ENCODE results near the gene PIWIL1.

PIWIL1 gene

DNA sequence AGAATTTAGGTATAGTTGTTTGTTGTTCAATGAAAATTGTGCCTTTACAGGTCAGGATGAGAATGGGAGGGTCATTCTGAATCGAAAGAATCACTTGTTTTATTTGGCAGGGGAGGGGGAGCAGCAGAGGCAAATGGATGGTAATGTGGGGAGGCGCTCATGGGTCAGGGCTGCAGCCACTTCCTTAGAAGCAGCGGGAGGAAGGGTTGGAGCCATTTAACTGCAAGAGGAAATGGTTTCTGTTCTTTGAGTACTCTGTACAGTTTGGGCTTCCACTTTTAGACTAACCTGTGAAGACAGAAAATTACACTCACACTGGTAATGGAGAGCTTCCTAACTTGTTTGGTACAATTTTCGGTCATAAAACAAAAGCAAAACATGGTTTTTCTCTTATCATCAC lies 57.2 kb downstream of the PIWIL1 start:
- H3K9ac ChIP-seq (ENCODE audit: low read depth in 1 of 2, low read length in 2 of 2) = no peak overlapping the region
- H3K9me3 ChIP-seq (ENCODE audit: control insufficient read depth in 1 of 2, low read length in 2 of 2) = no peaks in the 10 kb centered on the region
- no peak overlapping the region for H3K27ac ChIP-seq (ENCODE audit: low read depth, low read length)
- H3K27me3 ChIP-seq (ENCODE audit: control insufficient read depth in 1 of 2, insufficient read depth in 2 of 2, low read length in 2 of 2) = no peaks in the 10 kb centered on the region
- no peak overlapping the region for H3K4me3 ChIP-seq (ENCODE audit: low read depth in 1 of 2, low read length in 2 of 2)
- H3K36me3 ChIP-seq (ENCODE audit: control insufficient read depth in 1 of 2, insufficient read depth in 2 of 2, low read length in 2 of 2) = no peaks in the 10 kb centered on the region
- H3K4me1 ChIP-seq (ENCODE audit: control insufficient read depth in 1 of 2, insufficient read depth in 2 of 2, low read length in 2 of 2) = no peaks in the 10 kb centered on the region

DNA sequence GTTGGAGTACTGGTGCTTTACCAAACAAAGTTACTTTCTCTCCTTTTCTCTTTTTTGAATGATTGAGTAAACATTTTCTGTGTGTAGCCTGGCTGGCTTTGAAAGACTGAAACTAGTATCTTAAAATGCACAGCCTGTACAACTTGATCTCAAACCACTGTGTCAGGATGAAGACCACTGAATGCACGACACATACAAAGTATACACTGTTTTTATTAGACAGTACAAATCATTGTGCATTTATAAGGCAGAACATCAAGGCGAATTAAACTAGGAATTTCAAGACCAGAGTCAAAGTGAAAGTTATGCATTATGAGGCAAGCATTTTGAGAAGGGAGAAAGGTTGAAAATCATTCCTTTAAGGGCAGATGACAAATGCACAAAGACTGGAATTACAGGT lies 59.0 kb downstream of the PIWIL1 start:
- Histone ChIP-seq H3K36me3 (ENCODE audit: control insufficient read depth in 1 of 2, insufficient read depth in 2 of 2, low read length in 2 of 2) (no peaks in the 10 kb centered on the region), H3K9me3 (ENCODE audit: control insufficient read depth in 1 of 2, low read length in 2 of 2) (no peaks in the 10 kb centered on the region), H3K27me3 (ENCODE audit: control insufficient read depth in 1 of 2, insufficient read depth in 2 of 2, low read length in 2 of 2) (no peaks in the 10 kb centered on the region), H3K9ac (ENCODE audit: low read depth in 1 of 2, low read length in 2 of 2) (no peak overlapping the region), H3K27ac (ENCODE audit: low read depth, low read length) (no peak overlapping the region), H3K4me3 (ENCODE audit: low read depth in 1 of 2, low read length in 2 of 2) (no peak overlapping the region), H3K4me1 (ENCODE audit: control insufficient read depth in 1 of 2, insufficient read depth in 2 of 2, low read length in 2 of 2) (no peaks in the 10 kb centered on the region)

DNA sequence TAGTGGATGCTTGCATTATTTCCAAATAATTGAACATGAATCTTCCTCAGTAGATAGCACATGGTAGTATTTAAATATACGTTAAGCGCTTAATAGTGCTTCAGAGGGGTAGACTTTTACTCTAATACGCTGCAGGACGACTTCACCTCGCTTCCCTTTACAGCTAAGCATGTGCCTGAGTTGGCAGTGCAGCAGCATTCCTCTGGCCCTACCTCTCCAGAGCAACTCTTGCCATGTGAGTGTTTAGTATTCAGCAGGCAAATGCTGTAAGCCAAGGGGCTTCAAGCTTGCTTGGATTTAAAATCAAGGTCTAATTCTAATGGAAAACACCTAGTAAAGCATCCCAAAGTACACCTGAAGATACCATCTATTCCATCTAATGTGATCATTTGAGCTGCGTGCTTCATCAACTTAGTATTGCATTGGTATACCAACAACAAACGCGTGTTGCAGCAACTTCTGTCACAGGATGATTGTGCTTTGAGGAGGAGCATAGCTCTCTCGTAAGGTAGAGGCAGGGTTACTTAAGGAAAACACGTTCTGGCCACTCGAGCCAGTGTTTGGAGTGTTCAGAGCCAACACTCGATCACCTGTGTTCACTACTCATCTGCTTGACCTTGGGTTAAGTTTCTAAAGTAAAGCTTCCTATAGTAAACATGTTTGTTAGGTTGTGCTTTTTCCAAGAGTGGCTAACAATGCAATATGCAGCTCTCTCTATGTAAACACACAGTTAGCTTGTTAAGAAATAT lies 60.6 kb downstream of the PIWIL1 start:
- no peak overlapping the region for H3K4me3 ChIP-seq (ENCODE audit: low read depth in 1 of 2, low read length in 2 of 2)
- no peaks in the 10 kb centered on the region for H3K27me3 ChIP-seq (ENCODE audit: control insufficient read depth in 1 of 2, insufficient read depth in 2 of 2, low read length in 2 of 2)
- no peaks in the 10 kb centered on the region for H3K4me1 ChIP-seq (ENCODE audit: control insufficient read depth in 1 of 2, insufficient read depth in 2 of 2, low read length in 2 of 2)
- no peak overlapping the region for H3K9ac ChIP-seq (ENCODE audit: low read depth in 1 of 2, low read length in 2 of 2)
- H3K9me3 ChIP-seq (ENCODE audit: control insufficient read depth in 1 of 2, low read length in 2 of 2) = no peaks in the 10 kb centered on the region
- no peak overlapping the region for H3K27ac ChIP-seq (ENCODE audit: low read depth, low read length)
- no peaks in the 10 kb centered on the region for H3K36me3 ChIP-seq (ENCODE audit: control insufficient read depth in 1 of 2, insufficient read depth in 2 of 2, low read length in 2 of 2)

DNA sequence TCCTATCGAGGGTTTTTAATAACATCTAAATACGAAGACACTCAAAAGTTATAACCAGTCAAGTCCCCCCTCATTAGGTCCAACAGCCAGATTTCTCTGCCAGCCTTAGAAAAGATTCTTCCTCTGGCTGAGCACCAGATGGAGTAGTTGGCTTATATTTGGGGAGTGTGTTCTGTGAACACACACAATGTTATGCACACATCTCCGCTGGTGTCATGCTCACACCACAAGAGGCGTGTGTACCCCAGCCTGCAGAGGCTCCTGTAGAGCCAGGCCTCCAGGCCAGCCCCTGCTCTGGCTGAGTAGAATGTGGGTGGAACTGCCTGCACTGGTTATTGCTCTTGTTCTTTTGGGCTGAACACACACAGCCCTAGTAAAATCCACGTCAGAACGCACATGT lies 64.0 kb downstream of the PIWIL1 start:
- Histone ChIP-seq H3K9me3 (ENCODE audit: control insufficient read depth in 1 of 2, low read length in 2 of 2) (no peaks in the 10 kb centered on the region), H3K4me3 (ENCODE audit: low read depth in 1 of 2, low read length in 2 of 2) (no peak overlapping the region), H3K27me3 (ENCODE audit: control insufficient read depth in 1 of 2, insufficient read depth in 2 of 2, low read length in 2 of 2) (no peaks in the 10 kb centered on the region), H3K36me3 (ENCODE audit: control insufficient read depth in 1 of 2, insufficient read depth in 2 of 2, low read length in 2 of 2) (no peaks in the 10 kb centered on the region), H3K9ac (ENCODE audit: low read depth in 1 of 2, low read length in 2 of 2) (no peak overlapping the region), H3K27ac (ENCODE audit: low read depth, low read length) (no peak overlapping the region), H3K4me1 (ENCODE audit: control insufficient read depth in 1 of 2, insufficient read depth in 2 of 2, low read length in 2 of 2) (no peaks in the 10 kb centered on the region)

DNA sequence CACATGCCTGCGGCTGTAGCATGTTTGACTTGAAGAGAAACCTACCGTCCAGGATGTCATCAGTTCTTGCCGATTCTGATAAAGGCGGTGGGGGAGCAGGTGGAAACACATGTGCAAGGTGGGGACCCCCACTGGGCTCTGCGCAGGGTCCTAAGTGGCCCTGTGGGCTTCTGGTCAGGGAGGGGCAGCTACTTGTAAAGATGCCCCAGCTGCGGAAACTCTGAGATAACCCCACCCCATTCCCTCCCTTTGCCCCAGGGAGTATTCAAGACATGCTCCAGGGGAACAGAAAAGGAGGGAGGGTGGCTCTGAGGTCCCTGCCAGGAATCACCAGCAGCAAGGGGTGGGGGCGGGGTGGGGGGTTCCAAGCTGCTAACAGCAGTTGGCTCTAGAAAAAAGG lies 67.6 kb downstream of the PIWIL1 start:
- Histone ChIP-seq H3K27me3 (ENCODE audit: control insufficient read depth in 1 of 2, insufficient read depth in 2 of 2, low read length in 2 of 2) (no peaks in the 10 kb centered on the region), H3K9ac (ENCODE audit: low read depth in 1 of 2, low read length in 2 of 2) (no peak overlapping the region), H3K4me3 (ENCODE audit: low read depth in 1 of 2, low read length in 2 of 2) (no peak overlapping the region), H3K9me3 (ENCODE audit: control insufficient read depth in 1 of 2, low read length in 2 of 2) (no peaks in the 10 kb centered on the region), H3K36me3 (ENCODE audit: control insufficient read depth in 1 of 2, insufficient read depth in 2 of 2, low read length in 2 of 2) (no peaks in the 10 kb centered on the region), H3K27ac (ENCODE audit: low read depth, low read length) (no peak overlapping the region), H3K4me1 (ENCODE audit: control insufficient read depth in 1 of 2, insufficient read depth in 2 of 2, low read length in 2 of 2) (no peaks in the 10 kb centered on the region)

DNA sequence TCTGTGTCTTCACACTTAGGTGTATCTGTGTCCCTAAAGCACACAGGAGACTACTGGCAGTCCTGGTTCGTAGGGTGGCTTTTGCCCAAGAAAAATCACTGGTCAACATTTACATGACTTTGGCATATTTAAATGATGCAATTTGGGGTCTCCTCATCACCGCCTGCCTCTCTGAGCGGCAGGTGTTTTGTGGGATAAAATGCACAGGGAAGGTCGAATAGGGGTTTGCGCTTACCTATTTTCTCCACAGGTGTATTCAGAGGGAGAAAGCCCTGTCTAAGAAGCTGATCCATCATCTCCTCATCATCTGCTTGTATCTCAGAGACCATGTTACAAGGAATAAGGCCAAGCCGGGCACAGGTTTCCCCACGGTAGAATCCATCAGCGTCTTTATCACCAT lies 74.7 kb downstream of the PIWIL1 start:
- Histone ChIP-seq H3K9me3 (ENCODE audit: control insufficient read depth in 1 of 2, low read length in 2 of 2) (no peaks in the 10 kb centered on the region), H3K4me1 (ENCODE audit: control insufficient read depth in 1 of 2, insufficient read depth in 2 of 2, low read length in 2 of 2) (no peaks in the 10 kb centered on the region), H3K4me3 (ENCODE audit: low read depth in 1 of 2, low read length in 2 of 2) (no peak overlapping the region), H3K9ac (ENCODE audit: low read depth in 1 of 2, low read length in 2 of 2) (no peak overlapping the region), H3K36me3 (ENCODE audit: control insufficient read depth in 1 of 2, insufficient read depth in 2 of 2, low read length in 2 of 2) (no peaks in the 10 kb centered on the region), H3K27ac (ENCODE audit: low read depth, low read length) (no peak overlapping the region), H3K27me3 (ENCODE audit: control insufficient read depth in 1 of 2, insufficient read depth in 2 of 2, low read length in 2 of 2) (no peaks in the 10 kb centered on the region)

DNA sequence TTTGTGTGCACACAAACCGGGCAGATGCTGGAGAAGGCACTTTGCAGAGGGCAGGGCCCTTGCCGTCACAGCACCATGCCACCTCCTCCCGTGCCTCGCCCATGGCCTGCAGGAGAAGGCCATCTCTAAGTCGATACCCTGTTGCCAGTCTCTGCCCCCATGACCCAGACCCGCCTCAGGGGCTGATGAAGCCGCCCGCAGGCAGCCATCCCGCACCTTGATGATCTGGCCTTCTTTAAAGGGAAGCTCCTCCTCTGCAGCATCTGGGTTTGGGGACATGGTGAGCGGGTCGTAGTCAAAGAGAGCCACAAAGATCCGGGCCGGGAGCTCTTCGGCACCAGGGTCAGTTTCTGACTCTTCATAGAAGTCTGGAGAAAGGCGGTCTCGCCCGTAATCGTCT lies 76.2 kb downstream of the PIWIL1 start:
- no peak overlapping the region for H3K9ac ChIP-seq (ENCODE audit: low read depth in 1 of 2, low read length in 2 of 2)
- H3K27me3 ChIP-seq (ENCODE audit: control insufficient read depth in 1 of 2, insufficient read depth in 2 of 2, low read length in 2 of 2) = no peaks in the 10 kb centered on the region
- H3K4me1 ChIP-seq (ENCODE audit: control insufficient read depth in 1 of 2, insufficient read depth in 2 of 2, low read length in 2 of 2) = no peaks in the 10 kb centered on the region
- H3K36me3 ChIP-seq (ENCODE audit: control insufficient read depth in 1 of 2, insufficient read depth in 2 of 2, low read length in 2 of 2) = no peaks in the 10 kb centered on the region
- H3K27ac ChIP-seq (ENCODE audit: low read depth, low read length) = no peak overlapping the region
- H3K4me3 ChIP-seq (ENCODE audit: low read depth in 1 of 2, low read length in 2 of 2) = no peak overlapping the region
- H3K9me3 ChIP-seq (ENCODE audit: control insufficient read depth in 1 of 2, low read length in 2 of 2) = no peaks in the 10 kb centered on the region

DNA sequence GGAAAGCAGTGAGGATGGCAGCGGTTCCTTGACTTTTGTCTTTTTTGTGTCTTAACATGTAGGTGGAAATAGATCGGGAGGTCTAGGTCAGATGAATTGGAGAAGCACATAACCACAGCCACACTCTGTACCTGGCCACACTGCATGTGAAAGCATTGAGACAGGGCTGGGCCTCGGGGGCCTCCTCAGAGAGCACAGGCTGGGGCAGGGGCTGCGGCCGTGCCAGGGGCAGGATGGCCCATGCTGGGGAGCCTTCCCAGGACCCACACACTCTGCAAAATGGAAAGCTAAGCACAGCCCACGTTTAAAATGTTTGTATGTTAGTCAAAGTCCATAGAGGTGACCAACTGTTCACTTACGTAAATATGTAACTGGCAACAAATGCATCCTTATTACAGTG lies 76.7 kb downstream of the PIWIL1 start:
- no peaks in the 10 kb centered on the region for H3K4me1 ChIP-seq (ENCODE audit: control insufficient read depth in 1 of 2, insufficient read depth in 2 of 2, low read length in 2 of 2)
- no peaks in the 10 kb centered on the region for H3K27me3 ChIP-seq (ENCODE audit: control insufficient read depth in 1 of 2, insufficient read depth in 2 of 2, low read length in 2 of 2)
- H3K4me3 ChIP-seq (ENCODE audit: low read depth in 1 of 2, low read length in 2 of 2) = no peak overlapping the region
- no peaks in the 10 kb centered on the region for H3K36me3 ChIP-seq (ENCODE audit: control insufficient read depth in 1 of 2, insufficient read depth in 2 of 2, low read length in 2 of 2)
- no peak overlapping the region for H3K9ac ChIP-seq (ENCODE audit: low read depth in 1 of 2, low read length in 2 of 2)
- no peak overlapping the region for H3K27ac ChIP-seq (ENCODE audit: low read depth, low read length)
- no peaks in the 10 kb centered on the region for H3K9me3 ChIP-seq (ENCODE audit: control insufficient read depth in 1 of 2, low read length in 2 of 2)

DNA sequence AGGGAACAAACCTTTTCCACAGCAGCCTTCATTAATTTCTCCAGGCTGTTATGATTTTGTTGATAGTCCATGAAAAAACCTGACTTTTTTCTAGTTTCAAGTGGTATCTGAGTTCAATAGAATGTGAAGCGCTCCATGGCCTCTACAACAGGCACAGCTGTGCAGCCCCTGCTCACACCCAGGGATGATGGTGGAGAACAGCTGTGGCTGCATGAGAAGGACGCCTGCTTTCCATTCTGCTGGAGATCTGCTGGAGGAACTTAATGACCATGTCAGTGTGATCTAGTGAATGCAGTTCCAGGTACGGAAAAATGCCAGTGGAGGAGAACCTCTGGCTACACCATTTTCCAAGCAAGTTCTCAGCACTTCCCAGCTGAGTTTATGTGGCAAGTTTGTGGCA lies 80.6 kb downstream of the PIWIL1 start:
- H3K36me3 ChIP-seq (ENCODE audit: control insufficient read depth in 1 of 2, insufficient read depth in 2 of 2, low read length in 2 of 2) = no peaks in the 10 kb centered on the region

DNA sequence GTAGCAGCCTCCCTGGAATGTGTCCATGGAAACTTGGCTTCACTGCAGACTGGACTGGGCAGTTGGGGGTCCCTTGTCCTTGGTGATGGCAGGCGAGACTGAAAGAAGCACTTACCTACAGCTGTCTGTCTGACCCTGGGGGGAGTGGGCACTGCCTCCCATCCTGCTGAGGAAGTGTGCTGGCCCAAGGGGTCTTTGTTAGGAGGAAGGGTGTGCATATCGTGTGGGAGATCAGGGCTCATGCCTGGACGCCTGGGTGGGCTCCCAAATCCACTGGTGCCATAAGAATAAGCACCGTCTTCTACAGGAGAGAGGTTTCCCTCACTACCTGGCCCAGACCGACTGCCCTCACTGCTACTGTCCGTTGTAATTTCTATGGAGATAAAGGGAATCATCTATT lies 81.4 kb downstream of the PIWIL1 start:
- Histone ChIP-seq H3K9me3 (ENCODE audit: control insufficient read depth in 1 of 2, low read length in 2 of 2) (no peaks in the 10 kb centered on the region), H3K4me3 (ENCODE audit: low read depth in 1 of 2, low read length in 2 of 2) (no peak overlapping the region), H3K9ac (ENCODE audit: low read depth in 1 of 2, low read length in 2 of 2) (no peak overlapping the region), H3K4me1 (ENCODE audit: control insufficient read depth in 1 of 2, insufficient read depth in 2 of 2, low read length in 2 of 2) (no peaks in the 10 kb centered on the region), H3K27ac (ENCODE audit: low read depth, low read length) (no peak overlapping the region), H3K27me3 (ENCODE audit: control insufficient read depth in 1 of 2, insufficient read depth in 2 of 2, low read length in 2 of 2) (no peaks in the 10 kb centered on the region), H3K36me3 (ENCODE audit: control insufficient read depth in 1 of 2, insufficient read depth in 2 of 2, low read length in 2 of 2) (no peaks in the 10 kb centered on the region)

More for the DNA sequence above, 80.6 kb downstream of the PIWIL1 start:
- no peaks in the 10 kb centered on the region for H3K9me3 ChIP-seq (ENCODE audit: control insufficient read depth in 1 of 2, low read length in 2 of 2)
- H3K27ac ChIP-seq (ENCODE audit: low read depth, low read length) = no peak overlapping the region
- no peak overlapping the region for H3K4me3 ChIP-seq (ENCODE audit: low read depth in 1 of 2, low read length in 2 of 2)
- H3K4me1 ChIP-seq (ENCODE audit: control insufficient read depth in 1 of 2, insufficient read depth in 2 of 2, low read length in 2 of 2) = no peaks in the 10 kb centered on the region
- H3K27me3 ChIP-seq (ENCODE audit: control insufficient read depth in 1 of 2, insufficient read depth in 2 of 2, low read length in 2 of 2) = no peaks in the 10 kb centered on the region
- no peak overlapping the region for H3K9ac ChIP-seq (ENCODE audit: low read depth in 1 of 2, low read length in 2 of 2)

DNA sequence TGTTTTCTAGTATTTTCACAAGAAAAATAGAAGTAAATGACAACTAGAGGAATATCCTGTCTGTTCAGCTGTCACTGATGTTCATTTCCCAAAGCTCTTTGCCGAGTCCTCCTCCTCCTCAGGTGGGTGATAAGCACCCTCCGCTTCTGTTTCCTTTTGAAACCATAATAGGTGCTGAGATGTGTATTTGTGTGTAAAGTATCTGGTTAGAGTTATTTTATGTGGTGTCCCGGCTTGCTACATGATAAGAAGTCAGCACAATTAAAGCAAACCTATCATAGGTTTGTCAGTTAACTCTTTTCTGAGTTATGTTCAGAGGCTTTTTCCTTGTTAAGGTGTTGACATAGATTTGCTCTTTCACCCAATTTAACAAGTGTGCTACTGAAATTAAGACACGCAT lies 82.4 kb downstream of the PIWIL1 start:
- Histone ChIP-seq H3K4me3 (ENCODE audit: low read depth in 1 of 2, low read length in 2 of 2) (no peak overlapping the region), H3K36me3 (ENCODE audit: control insufficient read depth in 1 of 2, insufficient read depth in 2 of 2, low read length in 2 of 2) (no peaks in the 10 kb centered on the region), H3K9me3 (ENCODE audit: control insufficient read depth in 1 of 2, low read length in 2 of 2) (no peaks in the 10 kb centered on the region), H3K27ac (ENCODE audit: low read depth, low read length) (no peak overlapping the region), H3K27me3 (ENCODE audit: control insufficient read depth in 1 of 2, insufficient read depth in 2 of 2, low read length in 2 of 2) (no peaks in the 10 kb centered on the region), H3K9ac (ENCODE audit: low read depth in 1 of 2, low read length in 2 of 2) (no peak overlapping the region), H3K4me1 (ENCODE audit: control insufficient read depth in 1 of 2, insufficient read depth in 2 of 2, low read length in 2 of 2) (no peaks in the 10 kb centered on the region)

All from duodenal mucosa (tissue), 2 donors.